Measurements from ENCODE around the gene GPC4. TPM values are rescaled to one million over a fixed set of nuclear protein-coding genes. Genes with fewer than 3 reads are reported as not detected.

GPC4 gene
- total and polyA plus RNA-seq, 2 experiments from 2014 or later: 124 to 183 TPM

DNA sequence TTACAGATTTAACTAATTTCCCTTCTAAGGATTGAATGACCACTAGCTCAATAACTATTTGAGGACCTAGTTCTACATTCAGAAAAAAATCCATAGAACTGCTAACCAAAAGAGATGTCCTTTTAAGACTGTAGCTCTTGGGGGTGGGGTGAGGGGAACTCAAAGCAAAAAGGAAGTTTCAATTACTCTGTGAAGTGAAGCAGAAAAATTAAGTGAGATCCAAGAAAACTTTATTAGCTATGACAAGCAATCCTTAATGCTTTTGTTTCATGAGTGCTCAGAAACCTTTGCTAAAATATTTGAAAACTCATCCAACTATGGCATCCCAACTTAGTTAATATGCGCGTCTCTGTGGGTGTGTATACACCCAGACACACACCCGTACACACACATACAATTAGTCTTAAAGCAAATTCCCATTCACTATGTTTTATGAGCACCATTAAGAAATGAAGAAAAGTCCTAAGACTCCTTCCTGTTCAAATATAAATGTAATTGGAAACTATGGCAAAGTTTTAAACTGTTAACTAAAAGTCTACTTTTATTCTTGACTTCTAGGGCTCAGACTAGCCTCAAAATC lies 44.5 kb downstream of the GPC4 start (continued):
- TF ChIP-seq ETS1 (IDR thresholded peaks at IDR 0.05) (no peak), ZNF114 (CRISPR knock-in tag; IDR thresholded peaks at IDR 0.05) (no peak), EZH2phosphoT487 (IDR thresholded peaks at IDR 0.05; ENCODE audit: unreplicated experiment) (no peak), NANOG (IDR thresholded peaks at IDR 0.05; ENCODE audit: borderline replicate concordance) (no peak), REST (IDR thresholded peaks at IDR 0.05; ENCODE audit: unreplicated experiment) (no peak), ZNF331 (CRISPR knock-in tag; IDR thresholded peaks at IDR 0.05; ENCODE audit: low read depth) (no peak), CREB1 (CRISPR knock-in tag; IDR thresholded peaks at IDR 0.05; ENCODE audit: low read depth) (no peak), EZH2 (IDR thresholded peaks at IDR 0.05; ENCODE audit: low read depth, unreplicated experiment) (no peak)

- H4K20me1 ChIP-seq (replicated peaks; ENCODE audit: insufficient read depth): peaks cover 47% of the 10 kb centered on the region
- H3F3A ChIP-seq (replicated peaks; ENCODE audit: low read depth): no peaks in the 10 kb centered on the region
- peaks cover 64% of the 10 kb centered on the region for H3K4me1 ChIP-seq (ENCODE audit: insufficient read depth)
- H3K4me3 Mint-ChIP-seq: no peak overlapping the region
- H3K4me1 Mint-ChIP-seq: peaks cover 65% of the 10 kb centered on the region
- H2AFZ ChIP-seq: no peak overlapping the region
- ATAC-seq: no peak
- no peak overlapping the region for H3K4me3 ChIP-seq
- no peaks in the 10 kb centered on the region for H3K36me3 ChIP-seq (ENCODE audit: insufficient read depth)
- no peaks in the 10 kb centered on the region for H3K9me2 ChIP-seq (ENCODE audit: insufficient read depth)
- DNase-seq (ENCODE audit: low spot score): no peak
- H3K4me2 ChIP-seq: no peak overlapping the region
- no peak overlapping the region for H3K27ac ChIP-seq (ENCODE audit: low read depth)
- no peaks in the 10 kb centered on the region for H3K9me3 Mint-ChIP-seq
- peaks cover 100% of the 10 kb centered on the region for H3K79me2 ChIP-seq (replicated peaks; ENCODE audit: insufficient read depth)
- H3K36me3 Mint-ChIP-seq (ENCODE audit: low read depth): no peaks in the 10 kb centered on the region; the same call in 2 of the 3 replicates
- H3K27me3 Mint-ChIP-seq (ENCODE audit: insufficient read depth, low read depth, poor library complexity): peaks cover 5% of the 10 kb centered on the region
- H3K27me3 ChIP-seq (ENCODE audit: insufficient read depth): no peaks in the 10 kb centered on the region
- no peak for TF ChIP-seq EZH2phosphoT487 (IDR thresholded peaks at IDR 0.05; ENCODE audit: unreplicated experiment)
- H3K27ac Mint-ChIP-seq: no peak overlapping the region
These were observed 46.2 kb downstream of the GPC4 start for GRCh38 chrX:133369065-133369464.

DNA sequence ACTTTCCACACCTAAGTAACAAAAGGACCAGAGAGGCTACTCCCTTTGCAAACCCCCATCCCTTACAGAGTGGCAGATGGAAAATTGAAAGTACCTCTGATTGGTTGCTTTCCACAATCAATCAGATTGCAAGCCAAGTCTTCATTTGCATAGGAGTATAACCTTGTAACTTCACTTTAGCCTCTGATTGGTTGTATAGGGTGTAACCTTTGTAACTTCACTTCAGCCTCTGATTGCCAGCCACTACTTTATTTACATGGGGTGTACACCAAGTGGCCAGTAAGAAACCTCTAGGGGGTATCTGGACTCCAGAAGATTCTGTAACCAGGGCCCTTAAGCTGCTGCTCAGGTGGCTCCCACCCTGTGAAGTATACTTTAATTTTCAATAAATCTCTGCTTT lies 48.6 kb downstream of the GPC4 start:
- Mint-ChIP-seq H3K9me3 (no peaks in the 10 kb centered on the region), H3K36me3 (ENCODE audit: low read depth) (no peaks in the 10 kb centered on the region; the same call in 2 of the 3 replicates), H3K4me1 (peaks cover 61% of the 10 kb centered on the region), H3K27ac (no peak overlapping the region), H3K27me3 (ENCODE audit: insufficient read depth, low read depth, poor library complexity) (peaks cover 3% of the 10 kb centered on the region), H3K4me3 (no peak overlapping the region)
- DNase-seq (ENCODE audit: low spot score) (no peak), ATAC-seq (peak; percentile 42; the same call in 2 of the 3 replicates)
- Histone ChIP-seq H3K27me3 (ENCODE audit: insufficient read depth) (no peaks in the 10 kb centered on the region), H3K79me2 (replicated peaks; ENCODE audit: insufficient read depth) (peaks cover 100% of the 10 kb centered on the region), H3K27ac (ENCODE audit: low read depth) (no peak overlapping the region), H3K4me3 (no peak overlapping the region), H4K20me1 (replicated peaks; ENCODE audit: insufficient read depth) (peaks cover 53% of the 10 kb centered on the region), H2AFZ (no peak overlapping the region), H3K36me3 (ENCODE audit: insufficient read depth) (no peaks in the 10 kb centered on the region), H3K4me2 (no peak overlapping the region), H3K4me1 (ENCODE audit: insufficient read depth) (peaks cover 65% of the 10 kb centered on the region), H3K9me2 (ENCODE audit: insufficient read depth) (no peaks in the 10 kb centered on the region), H3F3A (replicated peaks; ENCODE audit: low read depth) (no peaks in the 10 kb centered on the region)
- TF ChIP-seq JUNB (IDR thresholded peaks at IDR 0.05; ENCODE audit: unreplicated experiment) (no peak), ETS1 (IDR thresholded peaks at IDR 0.05) (no peak), ZNF331 (CRISPR knock-in tag; IDR thresholded peaks at IDR 0.05; ENCODE audit: low read depth) (no peak), EZH2phosphoT487 (IDR thresholded peaks at IDR 0.05; ENCODE audit: unreplicated experiment) (no peak), EZH2 (IDR thresholded peaks at IDR 0.05; ENCODE audit: low read depth, unreplicated experiment) (no peak), STAT1 (IDR thresholded peaks at IDR 0.05; ENCODE audit: unreplicated experiment) (no peak), CTCF (conservative IDR thresholded peaks at IDR 0.05; ENCODE audit: low read depth in 2 of 2) (no peak), CREB1 (CRISPR knock-in tag; IDR thresholded peaks at IDR 0.05; ENCODE audit: low read depth) (no peak)

Measured in GM23338 (cell line).